A549 (cell line): ENCODE measurements around the gene ARL15.

Experiments
- CEBPB ChIP-seq, 2 experiments: fragments of >200 bp in 1 of 2; sonication (Bioruptor Twin) in 1 of 2; formaldehyde crosslinking in 1 of 2; IDR thresholded peaks; 2 replicates each; pipeline ENCODE4 v1.6.1; 2012 to 2016
- EP300 ChIP-seq, 2 experiments: fragments of >200 bp; sonication (Bioruptor Twin); formaldehyde crosslinking; IDR thresholded peaks; 2 replicates in 1 of 2; 3 replicates in 1 of 2; pipeline ENCODE4 v1.6.1; 2016 to 2017
- MAZ ChIP-seq: fragments of 150-350 bp; IDR thresholded peaks from 2 replicates; pipeline ENCODE4 v1.6.1; 2014; ENCODE audit warnings: antibody characterized with exemption, low read depth, low read length, borderline replicate concordance
- POLR2AphosphoS2 ChIP-seq: conservative IDR thresholded peaks from 2 replicates; pipeline ENCODE4 v1.6.1; 2012; ENCODE audit warnings: low read length, improper control_type of control experiment, inconsistent platforms
- RAD21 ChIP-seq, 2 experiments: fragments of >200 bp in 1 of 2; sonication (Bioruptor Twin) in 1 of 2; formaldehyde crosslinking in 1 of 2; IDR thresholded peaks in 1 of 2; conservative IDR thresholded peaks in 1 of 2; 2 replicates in 1 of 2; 3 replicates in 1 of 2; pipeline ENCODE4 v1.6.1; 2012 to 2018; ENCODE audit warnings: inconsistent platforms in 1 of 2
- RNF2 ChIP-seq: fragments of 200-600 bp; sonication (generic); IDR thresholded peaks from 2 replicates; pipeline ENCODE4 v1.6.1; 2016; ENCODE audit warnings: low read depth, mild to moderate bottlenecking, antibody characterized with exemption, moderate library complexity, borderline replicate concordance
- TF ChIP-seq, protein P1 (sequence below): fragments of >200 bp; sonication (Bioruptor Twin); formaldehyde crosslinking; IDR thresholded peaks from 3 replicates; pipeline ENCODE4 v1.5.1; 2016
- TF ChIP-seq, protein P2 (sequence below): IDR thresholded peaks from 2 replicates; pipeline ENCODE4 v1.6.1; 2012

- TF ChIP-seq MAZ (no peak), RNF2 (no peak), CEBPB (IDR thresholded peaks at IDR 0.05) (no peak), RAD21 (conservative IDR thresholded peaks at IDR 0.05 in 1 of 2, IDR thresholded peaks at IDR 0.05 in 1 of 2) (no peak), EP300 (IDR thresholded peaks at IDR 0.05) (no peak), POLR2AphosphoS2 (no peak)
- TF ChIP-seq, protein P1, sequence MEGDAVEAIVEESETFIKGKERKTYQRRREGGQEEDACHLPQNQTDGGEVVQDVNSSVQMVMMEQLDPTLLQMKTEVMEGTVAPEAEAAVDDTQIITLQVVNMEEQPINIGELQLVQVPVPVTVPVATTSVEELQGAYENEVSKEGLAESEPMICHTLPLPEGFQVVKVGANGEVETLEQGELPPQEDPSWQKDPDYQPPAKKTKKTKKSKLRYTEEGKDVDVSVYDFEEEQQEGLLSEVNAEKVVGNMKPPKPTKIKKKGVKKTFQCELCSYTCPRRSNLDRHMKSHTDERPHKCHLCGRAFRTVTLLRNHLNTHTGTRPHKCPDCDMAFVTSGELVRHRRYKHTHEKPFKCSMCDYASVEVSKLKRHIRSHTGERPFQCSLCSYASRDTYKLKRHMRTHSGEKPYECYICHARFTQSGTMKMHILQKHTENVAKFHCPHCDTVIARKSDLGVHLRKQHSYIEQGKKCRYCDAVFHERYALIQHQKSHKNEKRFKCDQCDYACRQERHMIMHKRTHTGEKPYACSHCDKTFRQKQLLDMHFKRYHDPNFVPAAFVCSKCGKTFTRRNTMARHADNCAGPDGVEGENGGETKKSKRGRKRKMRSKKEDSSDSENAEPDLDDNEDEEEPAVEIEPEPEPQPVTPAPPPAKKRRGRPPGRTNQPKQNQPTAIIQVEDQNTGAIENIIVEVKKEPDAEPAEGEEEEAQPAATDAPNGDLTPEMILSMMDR, result no peak
- TF ChIP-seq, protein P2, sequence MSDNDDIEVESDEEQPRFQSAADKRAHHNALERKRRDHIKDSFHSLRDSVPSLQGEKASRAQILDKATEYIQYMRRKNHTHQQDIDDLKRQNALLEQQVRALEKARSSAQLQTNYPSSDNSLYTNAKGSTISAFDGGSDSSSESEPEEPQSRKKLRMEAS, result no peak
These were observed 98.0 kb downstream of the ARL15 start for GRCh38 chr5:54212331-54212730.
